Panc1 (cell line): Measurements from ENCODE around the gene ZNF107.

Experiments
- CTCF ChIP-seq: fragments of 450-650 bp; IDR thresholded peaks from 2 replicates; pipeline ENCODE4 v1.5.1; 2017; ENCODE audit warnings: mild to moderate bottlenecking
- POLR2AphosphoS5 ChIP-seq: IDR thresholded peaks from 2 replicates; pipeline ENCODE4 v1.6.1; 2012; ENCODE audit warnings: mild to moderate bottlenecking, low read depth, low read length, moderate library complexity

- TF ChIP-seq CTCF: peak; percentile 67
- no peak for TF ChIP-seq POLR2AphosphoS5
These were observed 29.5 kb upstream of the ZNF107 start for GRCh38 chr7:64636386-64636785.
